ENCODE results near the gene UNK. TPM values are rescaled to one million over a fixed set of nuclear protein-coding genes. Genes with fewer than 3 reads are reported as not detected.

UNK gene
- total RNA-seq, 2 experiments from 2014 or later, result 41.5 to 67.6 TPM

DNA sequence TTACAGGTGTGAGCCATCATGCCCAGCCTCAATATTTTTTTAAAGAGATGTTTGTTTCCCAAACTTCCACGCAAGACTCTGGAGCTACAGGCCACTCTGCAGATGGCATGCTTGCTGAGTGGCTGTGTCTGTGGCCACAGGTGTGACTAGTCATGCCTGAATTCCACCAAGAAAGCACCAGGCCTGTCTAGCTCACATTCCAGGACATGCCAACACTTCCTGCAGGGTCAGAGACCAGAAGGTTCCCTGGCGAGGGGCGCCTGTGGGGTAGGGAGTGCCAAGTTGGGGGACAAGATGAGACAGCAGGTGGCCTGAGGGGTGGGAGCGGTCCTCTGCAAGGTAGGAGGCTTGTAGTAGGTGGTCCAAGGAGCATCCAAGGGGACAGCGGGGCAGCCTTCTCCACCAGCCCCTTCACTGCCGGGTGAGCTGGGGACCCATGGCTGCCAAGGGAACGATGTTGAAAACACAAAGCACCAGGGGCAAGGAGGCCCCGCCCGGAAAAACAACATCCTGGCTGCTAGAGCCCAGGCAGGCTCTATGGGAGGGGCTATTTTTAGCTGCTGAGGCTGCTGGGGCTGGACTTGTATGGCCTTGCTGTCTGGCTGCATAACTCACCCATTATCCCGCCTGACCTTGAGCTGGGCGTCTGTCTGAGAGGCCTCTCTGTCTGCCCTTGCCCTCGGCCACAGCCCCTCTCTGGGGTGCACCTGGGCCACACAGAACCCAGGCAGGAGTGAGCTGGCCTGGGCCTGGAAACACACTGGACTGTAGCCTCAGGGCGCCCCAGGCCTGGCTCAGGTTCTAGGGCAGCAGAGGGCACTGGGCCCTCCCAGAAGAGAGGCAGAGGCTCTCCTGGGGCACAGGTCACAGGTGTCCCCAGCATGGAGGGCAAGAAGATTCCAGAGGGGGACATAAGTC is 88.1 kb downstream of the UNK start:
- H3K4me2 ChIP-seq (ENCODE audit: low read length), result no peak overlapping the region
- H3K9me2 ChIP-seq (ENCODE audit: insufficient read depth, low read length), result no peaks in the 10 kb centered on the region
- H3K27ac ChIP-seq (ENCODE audit: low read depth, low read length, poor library complexity, severe bottlenecking), result no peak overlapping the region
- no TSS peak for BruUV-seq (replicated peaks)
- H3K4me3 ChIP-seq (ENCODE audit: low read depth, low read length, poor library complexity, severe bottlenecking), result no peak overlapping the region
- ChIA-PET CTCF (ENCODE audit: unreplicated experiment) (interaction anchor here (0.8 to 1.1 kb wide), 2 partner anchors 14 to 17 kb away, joined by 3 read pairs; partner anchors contain the start of gene WBP2), POLR2A (interaction anchor here (0.7 kb wide), 1 partner anchor 10 kb away, joined by 3 read pairs; no protein-coding TSS in a partner anchor)
- intact Hi-C loops (cut with micrococcal nuclease; ENCODE audit: unreplicated experiment), result no loop called here
- TF ChIP-seq, protein P1, sequence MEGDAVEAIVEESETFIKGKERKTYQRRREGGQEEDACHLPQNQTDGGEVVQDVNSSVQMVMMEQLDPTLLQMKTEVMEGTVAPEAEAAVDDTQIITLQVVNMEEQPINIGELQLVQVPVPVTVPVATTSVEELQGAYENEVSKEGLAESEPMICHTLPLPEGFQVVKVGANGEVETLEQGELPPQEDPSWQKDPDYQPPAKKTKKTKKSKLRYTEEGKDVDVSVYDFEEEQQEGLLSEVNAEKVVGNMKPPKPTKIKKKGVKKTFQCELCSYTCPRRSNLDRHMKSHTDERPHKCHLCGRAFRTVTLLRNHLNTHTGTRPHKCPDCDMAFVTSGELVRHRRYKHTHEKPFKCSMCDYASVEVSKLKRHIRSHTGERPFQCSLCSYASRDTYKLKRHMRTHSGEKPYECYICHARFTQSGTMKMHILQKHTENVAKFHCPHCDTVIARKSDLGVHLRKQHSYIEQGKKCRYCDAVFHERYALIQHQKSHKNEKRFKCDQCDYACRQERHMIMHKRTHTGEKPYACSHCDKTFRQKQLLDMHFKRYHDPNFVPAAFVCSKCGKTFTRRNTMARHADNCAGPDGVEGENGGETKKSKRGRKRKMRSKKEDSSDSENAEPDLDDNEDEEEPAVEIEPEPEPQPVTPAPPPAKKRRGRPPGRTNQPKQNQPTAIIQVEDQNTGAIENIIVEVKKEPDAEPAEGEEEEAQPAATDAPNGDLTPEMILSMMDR (conservative IDR thresholded peaks at IDR 0.05; ENCODE audit: low read length), result no peak
- no peak for TF ChIP-seq EZH2phosphoT487 (IDR thresholded peaks at IDR 0.05; ENCODE audit: borderline replicate concordance, low read depth, low read length)
- H3K4me1 ChIP-seq (ENCODE audit: insufficient read depth, low read length, poor library complexity, severe bottlenecking), result peaks cover 36% of the 10 kb centered on the region
- H3K9me3 ChIP-seq (ENCODE audit: low read length), result no peaks in the 10 kb centered on the region
- 0 out of 2 replicates have a peak, but pooled peaks cover 7% of the 10 kb centered on the region for H3K36me3 ChIP-seq (ENCODE audit: insufficient read depth, low read length)
- H3K79me2 ChIP-seq (ENCODE audit: insufficient read depth, low read depth, low read length), result no peaks in the 10 kb centered on the region
- no peak overlapping the region for H2AFZ ChIP-seq (ENCODE audit: low read length)
- H4K20me1 ChIP-seq (ENCODE audit: insufficient read depth, low read length), result no peaks in the 10 kb centered on the region
- DNase-seq (ENCODE audit: low spot score), result no peak

- Histone ChIP-seq H3K4me2 (ENCODE audit: low read length) (no peak overlapping the region), H2AFZ (ENCODE audit: low read length) (no peak overlapping the region), H3K27ac (ENCODE audit: low read depth, low read length, poor library complexity, severe bottlenecking) (no peak overlapping the region), H3K9me2 (ENCODE audit: insufficient read depth, low read length) (no peaks in the 10 kb centered on the region), H3K4me1 (ENCODE audit: insufficient read depth, low read length, poor library complexity, severe bottlenecking) (peaks cover 41% of the 10 kb centered on the region), H3K79me2 (ENCODE audit: insufficient read depth, low read depth, low read length) (no peaks in the 10 kb centered on the region), H3K9me3 (ENCODE audit: low read length) (no peaks in the 10 kb centered on the region), H3K36me3 (ENCODE audit: insufficient read depth, low read length) (0 out of 2 replicates have a peak, but pooled peaks cover 7% of the 10 kb centered on the region), H3K4me3 (ENCODE audit: low read depth, low read length, poor library complexity, severe bottlenecking) (no peak overlapping the region), H4K20me1 (ENCODE audit: insufficient read depth, low read length) (no peaks in the 10 kb centered on the region)
- ChIA-PET POLR2A (interaction anchor here (0.5 kb wide), 1 partner anchor 11 kb away, joined by 3 read pairs; no protein-coding TSS in a partner anchor), CTCF (ENCODE audit: unreplicated experiment) (no interaction called here)
- no peak for TF ChIP-seq EZH2phosphoT487 (IDR thresholded peaks at IDR 0.05; ENCODE audit: borderline replicate concordance, low read depth, low read length)
- TF ChIP-seq, protein P1 (conservative IDR thresholded peaks at IDR 0.05; ENCODE audit: low read length), result no peak
- BruUV-seq (replicated peaks), result no TSS peak
- intact Hi-C loops (cut with micrococcal nuclease; ENCODE audit: unreplicated experiment), result no loop called here
- DNase-seq (ENCODE audit: low spot score), result no peak
These were observed 89.1 kb downstream of the UNK start for GRCh38 chr17:75873587-75874322.

Data from OCI-LY7 (cell line).